OCI-LY3 (cell line): ENCODE data around the gene NFATC3.
"Not testable (repeated sequence)": the region's sequence is repeated elsewhere in the genome, so short reads cannot be mapped to it uniquely, and the experiment has no call there.

Source experiments
- H2AFZ ChIP-seq: fragments of 200-600, 300-600 bp; shearing (Covaris generic); 2 replicates; pipeline ENCODE4 v1.6.0; 2014; ENCODE audit warnings: antibody characterized with exemption, low read depth, low read length
- H3K27ac ChIP-seq: fragments of 200-600, 300-600 bp; sonication (generic); 2 replicates; pipeline ENCODE4 v1.5.1; 2014; ENCODE audit warnings: mild to moderate bottlenecking, low read length, moderate library complexity, mixed read lengths
- H3K27me3 ChIP-seq: fragments of 200-600, 300-600 bp; sonication (generic); 2 replicates; pipeline ENCODE4 v1.6.1; 2014; ENCODE audit warnings: low read depth, low read length, mixed read lengths
- H3K36me3 ChIP-seq: fragments of 200-600, 300-600 bp; sonication (generic); replicated peaks from 2 replicates; pipeline ENCODE3; 2014; ENCODE audit warnings: low read depth, low read length, mixed read lengths
- H3K4me1 ChIP-seq: fragments of 300-600, 200-600 bp; sonication (generic); 2 replicates; pipeline ENCODE4 v1.6.1; 2014; ENCODE audit warnings: low read length, mixed read lengths
- H3K4me2 ChIP-seq: fragments of 200-600, 300-600 bp; sonication (generic); 2 replicates; pipeline ENCODE4 v1.6.1; 2014; ENCODE audit warnings: low read length, mixed read lengths
- H3K4me3 ChIP-seq: fragments of 300-600, 200-600 bp; sonication (generic); 2 replicates; pipeline ENCODE4 v1.5.1; 2014; ENCODE audit warnings: antibody characterized with exemption, mild to moderate bottlenecking, low read length, moderate library complexity
- H3K79me2 ChIP-seq: fragments of 300-600, 200-600 bp; shearing (Covaris generic); 2 replicates; pipeline ENCODE4 v1.6.1; 2014; ENCODE audit warnings: mild to moderate bottlenecking, low read length, mixed read lengths
- H3K9ac ChIP-seq: fragments of 300-600, 200-600 bp; shearing (Covaris generic); 2 replicates; pipeline ENCODE4 v1.6.0; 2014; ENCODE audit warnings: mild to moderate bottlenecking, low read length, moderate library complexity
- H3K9me3 ChIP-seq: fragments of 200-600, 300-600 bp; shearing (Covaris generic); 2 replicates; pipeline ENCODE4 v1.6.1; 2014; ENCODE audit warnings: low read length, mixed read lengths; ENCODE audit not compliant: insufficient read depth
- H4K20me1 ChIP-seq: fragments of 200-600, 300-600 bp; sonication (generic); 2 replicates; pipeline ENCODE4 v1.6.1; 2016; ENCODE audit warnings: low read length, mixed read lengths; ENCODE audit not compliant: insufficient read depth
- CTCF ChIP-seq: fragments of 200-600, 300-600 bp; sonication (generic); IDR thresholded peaks from 2 replicates; pipeline ENCODE4 v1.5.1; 2014; ENCODE audit warnings: antibody characterized with exemption, low read length, low read depth
- EZH2phosphoT487 ChIP-seq: fragments of 200-600 bp; shearing (Covaris generic); IDR thresholded peaks from 2 replicates; pipeline ENCODE4 v1.6.1; 2018; ENCODE audit warnings: antibody characterized with exemption, mixed run types, low read depth

Gene NFATC3

GRCh38 chr16:68130520-68130919 is 45.4 kb downstream of the NFATC3 start:
- peaks cover 7% of the 10 kb centered on the region for H3K36me3 ChIP-seq
- H3K4me1 ChIP-seq = peaks cover 10% of the 10 kb centered on the region
- H3K27me3 ChIP-seq = no peaks in the 10 kb centered on the region
- 0 out of 2 replicates have a peak, but pooled peaks cover 6% of the 10 kb centered on the region for H4K20me1 ChIP-seq
- no peak overlapping the region for H3K27ac ChIP-seq
- H3K9ac ChIP-seq = no peak overlapping the region
- H3K4me3 ChIP-seq = no peak overlapping the region
- no peak for TF ChIP-seq CTCF
- TF ChIP-seq EZH2phosphoT487 = no peak
- no peaks in the 10 kb centered on the region for H3K9me3 ChIP-seq
- H2AFZ ChIP-seq = no peak overlapping the region
- H3K79me2 ChIP-seq = peaks cover 30% of the 10 kb centered on the region
- no peak overlapping the region for H3K4me2 ChIP-seq

- TF ChIP-seq EZH2phosphoT487 = no peak
- Histone ChIP-seq H3K4me3 (no peak overlapping the region), H2AFZ (no peak overlapping the region), H3K27ac (no peak overlapping the region), H4K20me1 (0 out of 2 replicates have a peak, but pooled peaks cover 6% of the 10 kb centered on the region), H3K27me3 (no peaks in the 10 kb centered on the region), H3K9ac (no peak overlapping the region), H3K4me2 (peak overlapping the region; percentile 26; the same call in 1 of the 2 replicates), H3K9me3 (no peaks in the 10 kb centered on the region), H3K36me3 (peaks cover 4% of the 10 kb centered on the region), H3K4me1 (peaks cover 7% of the 10 kb centered on the region), H3K79me2 (peaks cover 30% of the 10 kb centered on the region; the same call in 1 of the 2 replicates)
Observed at GRCh38 chr16:68131813-68132706, 46.9 kb downstream of the NFATC3 start.

DNA sequence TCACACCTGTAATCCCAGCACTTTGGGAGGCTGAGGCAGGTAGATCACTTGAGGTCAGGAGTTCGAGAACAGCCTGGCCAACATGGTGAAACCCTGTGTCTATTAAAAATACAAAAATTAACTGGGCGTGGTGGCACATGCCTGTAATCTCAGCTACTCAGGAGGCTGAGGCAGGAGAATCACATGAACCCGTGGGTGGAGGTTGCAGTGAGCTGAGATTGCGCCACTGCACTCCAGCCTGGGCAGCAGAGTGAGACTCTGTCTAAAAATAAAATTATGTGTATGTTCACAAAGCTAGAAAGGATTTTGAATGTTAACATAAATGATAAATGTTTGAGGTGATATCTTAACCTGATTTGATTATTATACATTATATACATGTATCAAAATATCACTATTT is 47.8 kb downstream of the NFATC3 start:
- H3K9me3 ChIP-seq, H2AFZ ChIP-seq, H3K4me2 ChIP-seq, H3K9ac ChIP-seq, H3K4me1 ChIP-seq, H3K36me3 ChIP-seq, H3K27ac ChIP-seq, H3K4me3 ChIP-seq, H3K27me3 ChIP-seq, H4K20me1 ChIP-seq: not testable (repeated sequence)
- H3K79me2 ChIP-seq = peaks cover 30% of the 10 kb centered on the region; the same call in 1 of the 2 replicates

DNA sequence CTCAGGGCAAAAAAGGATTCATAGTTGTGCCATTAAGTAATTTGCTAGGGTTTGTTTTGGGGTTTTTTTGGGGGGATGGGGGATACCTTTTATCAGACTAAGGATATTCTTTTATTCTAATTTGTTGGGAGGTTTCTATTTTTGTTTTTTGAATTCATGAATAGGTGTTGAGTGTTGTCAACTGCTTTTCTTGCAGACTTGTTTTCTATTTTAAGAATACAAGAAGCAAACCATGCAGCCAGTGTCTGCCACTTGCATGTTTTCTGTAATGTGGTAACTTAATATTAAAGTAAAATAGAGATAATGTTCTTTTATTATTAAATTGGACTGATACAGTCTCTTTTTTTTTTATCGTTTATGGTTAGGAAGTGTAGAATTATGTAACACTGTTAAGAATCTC is 49.5 kb downstream of the NFATC3 start:
- Histone ChIP-seq H3K9me3 (no peaks in the 10 kb centered on the region), H3K4me1 (peaks cover 7% of the 10 kb centered on the region), H3K4me2 (no peak overlapping the region), H3K27me3 (no peaks in the 10 kb centered on the region), H3K9ac (no peak overlapping the region), H2AFZ (no peak overlapping the region), H3K79me2 (peaks cover 25% of the 10 kb centered on the region; the same call in 1 of the 2 replicates), H3K4me3 (no peak overlapping the region), H4K20me1 (0 out of 2 replicates have a peak, but pooled peaks cover 11% of the 10 kb centered on the region), H3K27ac (no peak overlapping the region), H3K36me3 (no peaks in the 10 kb centered on the region)
- no peak for TF ChIP-seq CTCF
- no peak for TF ChIP-seq EZH2phosphoT487

DNA sequence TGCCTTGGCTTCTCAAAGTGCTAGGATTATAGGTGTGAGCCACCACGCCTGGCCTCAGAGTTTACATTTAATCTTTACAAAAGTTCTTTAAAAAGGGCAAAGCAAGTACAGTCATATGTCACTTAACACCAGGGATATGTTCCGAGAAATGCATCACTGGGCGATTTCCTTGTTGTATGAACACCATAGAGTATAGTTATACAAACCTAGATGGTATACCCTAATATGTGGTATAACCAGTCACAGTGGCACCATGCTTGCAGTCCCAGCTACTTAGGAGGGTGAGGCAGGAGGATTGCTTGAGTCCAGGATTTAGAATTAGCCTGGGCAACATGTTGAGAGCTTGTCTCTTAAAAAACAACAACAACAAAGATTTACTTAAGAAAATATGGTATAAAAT is 51.3 kb downstream of the NFATC3 start:
- 0 out of 2 replicates have a peak, but pooled peaks cover 14% of the 10 kb centered on the region for H4K20me1 ChIP-seq
- H3K4me1 ChIP-seq = peaks cover 7% of the 10 kb centered on the region
- H3K36me3 ChIP-seq = no peaks in the 10 kb centered on the region
- no peak overlapping the region for H3K9ac ChIP-seq
- peaks cover 30% of the 10 kb centered on the region; the same call in 1 of the 2 replicates for H3K79me2 ChIP-seq
- no peak overlapping the region for H2AFZ ChIP-seq
- no peak for TF ChIP-seq EZH2phosphoT487
- TF ChIP-seq CTCF = no peak
- no peak overlapping the region for H3K27ac ChIP-seq
- H3K9me3 ChIP-seq = no peaks in the 10 kb centered on the region
- H3K4me2 ChIP-seq = no peak overlapping the region
- no peak overlapping the region for H3K4me3 ChIP-seq
- no peaks in the 10 kb centered on the region for H3K27me3 ChIP-seq
